Esophagus muscularis mucosa (tissue), 4 donors: ENCODE data around the gene RNF144A. TPM values are rescaled to one million over a fixed set of nuclear protein-coding genes. Genes with fewer than 3 reads are reported as not detected.

Experiments
- DNase-seq: peaks from one replicate; pipeline ENCODE4 v3.0.0-alpha.2; 2017; ENCODE audit errors: extremely low spot score
- H3K27ac ChIP-seq, 4 donors: fragments of 200-600 bp; sonication (generic); replicated peaks in 1 of 4; 1 replicate in 3 of 4; 2 replicates in 1 of 4; pipeline ENCODE4 v1.5.1; 2016 to 2019; ENCODE audit warnings: mild to moderate bottlenecking in 1 of 4
- H3K27me3 ChIP-seq, 4 donors: fragments of 200-600 bp; sonication (generic); one replicate each; pipeline versions ENCODE4 v1.5.1 to v1.6.0; 2016 to 2019
- H3K36me3 ChIP-seq, 4 donors: fragments of 200-600 bp; sonication (generic); one replicate each; pipeline ENCODE4 v1.5.1; 2016 to 2019
- H3K4me1 ChIP-seq, 4 donors: fragments of 200-600 bp; sonication (generic); one replicate each; pipeline ENCODE4 v1.5.1; 2016 to 2019
- H3K4me3 ChIP-seq, 4 donors: fragments of 200-600 bp; sonication (generic); 1 replicate in 2 of 4; 2 replicates in 2 of 4; pipeline ENCODE4 v1.5.1; 2016 to 2019; ENCODE audit warnings: mild to moderate bottlenecking in 4 of 4, moderate library complexity in 1 of 4
- H3K9me3 ChIP-seq, 4 donors: fragments of 200-600 bp; sonication (generic); 1 replicate in 3 of 4; 2 replicates in 1 of 4; pipeline ENCODE4 v1.5.1; 2016 to 2019
- CTCF ChIP-seq, 3 experiments: fragments of 200-600 bp in 2 of 3; fragments of 450-650 bp in 1 of 3; sonication (generic) in 2 of 3; IDR thresholded peaks; one replicate each; pipeline ENCODE4 v1.5.1; 2017 to 2019; ENCODE audit warnings: antibody characterized with exemption in 3 of 3, mild to moderate bottlenecking in 2 of 3, moderate library complexity in 1 of 3
- EP300 ChIP-seq: sonication (generic); formaldehyde crosslinking; IDR thresholded peaks from one replicate; pipeline ENCODE4 v1.6.1; 2017; ENCODE audit warnings: antibody characterized with exemption
- POLR2A ChIP-seq: fragments of 450-650 bp; IDR thresholded peaks from one replicate; pipeline ENCODE4 v1.6.1; 2017; ENCODE audit warnings: antibody characterized with exemption, moderate library complexity, mild to moderate bottlenecking, low read depth
- POLR2AphosphoS5 ChIP-seq, 2 donors: sonication (generic); formaldehyde crosslinking; IDR thresholded peaks; one replicate each; pipeline ENCODE4 v1.6.1; 2017; ENCODE audit warnings: antibody characterized with exemption in 2 of 2
- WGBS: methylation state at CpG from one replicate; pipeline ENCODE4 v1.1.5; 2018; 5-methylcytosine and 5-hydroxymethylcytosine counted together
- intact Hi-C: fragments of 100-400 bp; cut with DNase I; formaldehyde crosslinking; loops from one replicate; pipeline ENCODE4 v1.15.1; 2023
- total RNA-seq, 4 donors: library from RNA; depleted of rRNA; stranded (reverse); fragments of >200 nt; gene quantifications; one replicate each; pipeline versions ENCODE4 v1.1.0 to v1.2.1, GENCODE V29; 2016

RNF144A gene
- total RNA-seq, 4 donors from 2014 or later, result 5.4 to 10.8 (median 8.8) TPM

- Histone ChIP-seq H3K27me3 (no peaks in the 10 kb centered on the region), H3K9me3 (no peaks in the 10 kb centered on the region), H3K27ac (no peak overlapping the region), H3K4me1 (peaks cover 2 to 34% (median 25%) of the 10 kb centered on the region in 4 donors), H3K4me3 (no peak overlapping the region), H3K36me3 (no peaks in the 10 kb centered on the region)
- TF ChIP-seq EP300 (no peak), POLR2A (no peak), POLR2AphosphoS5 (IDR thresholded peaks at IDR 0.05) (no peak), CTCF (IDR thresholded peaks at IDR 0.05) (no peak)
- intact Hi-C loops, result no loop called here
- WGBS, result 68% methylated on average over 1 of the region's 1 CpG
- no peak for DNase-seq
These were observed 36.2 kb upstream of the RNF144A start for GRCh38 chr2:6881046-6881445.

- WGBS, result 91% methylated on average over 5 of the region's 5 CpGs
- H3K36me3 ChIP-seq, result no peaks in the 10 kb centered on the region
- H3K27me3 ChIP-seq, result no peaks in the 10 kb centered on the region
- no peaks in the 10 kb centered on the region for H3K9me3 ChIP-seq
- TF ChIP-seq CTCF (IDR thresholded peaks at IDR 0.05), result no peak
- TF ChIP-seq EP300, result no peak
- no peak for TF ChIP-seq POLR2A
- TF ChIP-seq POLR2AphosphoS5 (IDR thresholded peaks at IDR 0.05), result no peak
- peaks cover 2 to 34% (median 25%) of the 10 kb centered on the region in 4 donors for H3K4me1 ChIP-seq
- intact Hi-C loops, result no loop called here
- H3K27ac ChIP-seq, result no peak overlapping the region
- no peak overlapping the region for H3K4me3 ChIP-seq
- DNase-seq, result no peak
These were observed 35.7 kb upstream of the RNF144A start for GRCh38 chr2:6881516-6881915.

GRCh38 chr2:6883448-6884122, 33.6 kb upstream of the RNF144A start:
- Histone ChIP-seq H3K27ac (no peak overlapping the region), H3K4me3 (no peak overlapping the region), H3K36me3 (peaks cover 0 to 8% (median 2%) of the 10 kb centered on the region in 4 donors), H3K9me3 (no peaks in the 10 kb centered on the region), H3K27me3 (no peaks in the 10 kb centered on the region), H3K4me1 (peaks cover 2 to 17% (median 11%) of the 10 kb centered on the region in 4 donors)
- no peak for TF ChIP-seq POLR2AphosphoS5 (IDR thresholded peaks at IDR 0.05)
- no peak for TF ChIP-seq CTCF (IDR thresholded peaks at IDR 0.05)
- TF ChIP-seq EP300, result no peak
- DNase-seq, result no peak
- 72% methylated on average over 7 of the region's 7 CpGs for WGBS
- intact Hi-C loops, result no loop called here

- Histone ChIP-seq H3K27ac (no peak overlapping the region), H3K4me3 (no peak overlapping the region), H3K9me3 (no peaks in the 10 kb centered on the region), H3K4me1 (peaks cover 2 to 11% (median 7%) of the 10 kb centered on the region in 4 donors), H3K27me3 (no peaks in the 10 kb centered on the region), H3K36me3 (peaks cover 0 to 13% (median 2%) of the 10 kb centered on the region in 4 donors)
- no peak for DNase-seq
- WGBS, result 83% methylated on average over 2 of the region's 2 CpGs
- TF ChIP-seq EP300, result no peak
- TF ChIP-seq POLR2AphosphoS5 (IDR thresholded peaks at IDR 0.05), result no peak
- no peak for TF ChIP-seq POLR2A
- TF ChIP-seq CTCF (IDR thresholded peaks at IDR 0.05), result no peak
- intact Hi-C loops, result no loop called here
These were observed 31.7 kb upstream of the RNF144A start for GRCh38 chr2:6885551-6885950.

GRCh38 chr2:6885968-6886367, 31.2 kb upstream of the RNF144A start:
- intact Hi-C loops, result no loop called here

More at GRCh38 chr2:6885968-6886367, 31.2 kb upstream of the RNF144A start:
- Histone ChIP-seq H3K27ac (no peak overlapping the region), H3K27me3 (no peaks in the 10 kb centered on the region), H3K9me3 (no peaks in the 10 kb centered on the region), H3K4me3 (no peak overlapping the region), H3K36me3 (peaks cover 0 to 13% (median 2%) of the 10 kb centered on the region in 4 donors), H3K4me1 (peaks cover 2 to 11% (median 7%) of the 10 kb centered on the region in 4 donors)
- TF ChIP-seq POLR2A, result no peak
- no peak for TF ChIP-seq POLR2AphosphoS5 (IDR thresholded peaks at IDR 0.05)
- no peak for TF ChIP-seq EP300
- no peak for TF ChIP-seq CTCF (IDR thresholded peaks at IDR 0.05)
- no peak for DNase-seq
- 95% methylated on average over 3 of the region's 3 CpGs for WGBS
